ENCODE results near the gene NEBL.
"Not testable (repeated sequence)": the region's sequence is repeated elsewhere in the genome, so short reads cannot be mapped to it uniquely, and the experiment has no call there.

Gene NEBL

GRCh38 chr10:20897146-20897825 lies at the start of gene NEBL:
Gene NEBL (minus strand): TSS chr10:20897311. CDS start chr10:20897205, 106 bp downstream.
- DNase-seq = no peak

- DNase-seq = no peak
Measured at GRCh38 chr10:20945546-20946332, 48.6 kb upstream of the NEBL start.

- DNase-seq = no peak
Measured at GRCh38 chr10:20944789-20945502, 47.8 kb upstream of the NEBL start.

GRCh38 chr10:20939414-20939813 lies 42.3 kb upstream of the NEBL start:
- DNase-seq = not testable (repeated sequence)

GRCh38 chr10:20936396-20936795 lies 39.3 kb upstream of the NEBL start:
- DNase-seq = no peak

GRCh38 chr10:20935931-20936330 lies 38.8 kb upstream of the NEBL start:
- DNase-seq = no peak

- DNase-seq = no peak
Measured at GRCh38 chr10:20935301-20935700, 38.2 kb upstream of the NEBL start.

GRCh38 chr10:20933705-20934104 lies 36.6 kb upstream of the NEBL start:
- DNase-seq = no peak

- no peak for DNase-seq
Measured at GRCh38 chr10:20932606-20933126, 35.6 kb upstream of the NEBL start.

- DNase-seq = no peak
Measured at GRCh38 chr10:20931156-20931795, 34.2 kb upstream of the NEBL start.

- DNase-seq = no peak
Measured at GRCh38 chr10:20927456-20927855, 30.3 kb upstream of the NEBL start.

GRCh38 chr10:20922451-20922850 lies 25.3 kb upstream of the NEBL start:
- DNase-seq = no peak

GRCh38 chr10:20922033-20922432 lies 24.9 kb upstream of the NEBL start:
- DNase-seq = no peak

- DNase-seq = no peak
Measured at GRCh38 chr10:20920061-20920460, 22.9 kb upstream of the NEBL start.

- DNase-seq = no peak
Measured at GRCh38 chr10:20919481-20919880, 22.4 kb upstream of the NEBL start.

GRCh38 chr10:20916976-20917375 lies 19.9 kb upstream of the NEBL start:
- DNase-seq = no peak

GRCh38 chr10:20912969-20913368 lies 15.9 kb upstream of the NEBL start:
- DNase-seq = no peak

- no peak for DNase-seq
Measured at GRCh38 chr10:20911626-20912025, 14.5 kb upstream of the NEBL start.

- no peak for DNase-seq
Measured at GRCh38 chr10:20909801-20910200, 12.7 kb upstream of the NEBL start.

GRCh38 chr10:20908391-20908790 lies 11.3 kb upstream of the NEBL start:
- DNase-seq = no peak

GRCh38 chr10:20903635-20904390 lies 6.7 kb upstream of the NEBL start:
- no peak for DNase-seq

GRCh38 chr10:20901110-20901509 lies 4.0 kb upstream of the NEBL start:
- DNase-seq = no peak
